Ascending aorta (tissue), 2 donors: ENCODE data around the gene ABHD17A. TPM values are rescaled to one million over a fixed set of nuclear protein-coding genes. Genes with fewer than 3 reads are reported as not detected.

Experiments
- DNase-seq, 2 donors: peaks; one replicate each; pipeline ENCODE4 v3.0.0-alpha.2; 2019; ENCODE audit warnings: low spot score in 2 of 2
- H3K27ac ChIP-seq, 2 donors: fragments of 200-600 bp; sonication (generic); one replicate each; pipeline ENCODE4 v1.5.1; 2016 to 2017; ENCODE audit warnings: mild to moderate bottlenecking in 1 of 2
- H3K27me3 ChIP-seq: fragments of 200-600 bp; sonication (generic); one replicate; pipeline ENCODE4 v1.5.1; 2017
- H3K36me3 ChIP-seq, 2 donors: fragments of 200-600 bp; sonication (generic); one replicate each; pipeline ENCODE4 v1.5.1; 2016
- H3K4me1 ChIP-seq, 2 donors: fragments of 200-600 bp; sonication (generic); one replicate each; pipeline ENCODE4 v1.5.1; 2016 to 2017; ENCODE audit warnings: mild to moderate bottlenecking in 1 of 2
- H3K4me3 ChIP-seq, 2 donors: fragments of 200-600 bp; sonication (generic); one replicate each; pipeline ENCODE4 v1.5.1; 2016 to 2017; ENCODE audit warnings: mild to moderate bottlenecking in 1 of 2
- H3K9me3 ChIP-seq, 2 donors: fragments of 200-600 bp; sonication (generic); one replicate each; pipeline ENCODE4 v1.5.1; 2016
- CTCF ChIP-seq, 3 experiments: fragments of 200-600 bp in 2 of 3; fragments of 450-650 bp in 1 of 3; sonication (generic) in 2 of 3; IDR thresholded peaks; one replicate each; pipeline ENCODE4 v1.5.1; 2016 to 2019; ENCODE audit warnings: antibody characterized with exemption in 3 of 3, mild to moderate bottlenecking in 1 of 3, moderate library complexity in 1 of 3
- intact Hi-C: fragments of 100-400 bp; cut with DNase I; formaldehyde crosslinking; loops from one replicate; pipeline ENCODE4 v1.15.1; 2023
- total RNA-seq: library from RNA; depleted of rRNA; stranded (reverse); fragments of >200 nt; gene quantifications from one replicate; pipeline ENCODE4 v1.1.0, GENCODE V29; 2016

ABHD17A gene
- total RNA-seq, 1 donor from 2014 or later, result 278 TPM

- TF ChIP-seq CTCF (IDR thresholded peaks at IDR 0.05), result no peak
- Histone ChIP-seq H3K27ac (peak within 1 kb of the TSS; percentile 74 to 81), H3K36me3 (no peaks in the 10 kb centered on the region), H3K4me3 (peak within 1 kb of the TSS; percentile 73 to 82), H3K9me3 (no peaks in the 10 kb centered on the region), H3K4me1 (peaks cover 8 to 13% of the 10 kb centered on the region in 2 donors), H3K27me3 (no peaks in the 10 kb centered on the region)
- intact Hi-C loops, result loop anchor here (1.0 to 10.0 kb wide), 3 partner anchors 20 to 110 kb away; partner anchors contain the start of genes ABHD17A and BTBD2
- DNase-seq, result peak; percentile 94 to 99
Observed at GRCh38 chr19:1905110-1905862, 20.0 kb upstream of the ABHD17A start, which contains the start of the genes ADAT3 and SCAMP4. Gene ADAT3 (plus strand): TSS chr19:1905399. CDS start chr19:1912048, 6,649 bp downstream. Gene SCAMP4 (plus strand): TSS chr19:1905399. CDS start chr19:1915020, 9,621 bp downstream.

GRCh38 chr19:1904860-1905109 is 19.5 kb upstream of the ABHD17A start:
- H3K4me3 ChIP-seq, result peak overlapping the region in 1 of 2 donors; percentile 73
- H3K36me3 ChIP-seq, result no peaks in the 10 kb centered on the region
- no peak for TF ChIP-seq CTCF (IDR thresholded peaks at IDR 0.05)
- peaks cover 8 to 13% of the 10 kb centered on the region in 2 donors for H3K4me1 ChIP-seq
- intact Hi-C loops, result loop anchor here (1.0 to 10.0 kb wide), 3 partner anchors 20 to 110 kb away; partner anchors contain the start of genes ABHD17A and BTBD2
- peak overlapping the region; percentile 66 to 81 for H3K27ac ChIP-seq
- no peaks in the 10 kb centered on the region for H3K27me3 ChIP-seq
- H3K9me3 ChIP-seq, result no peaks in the 10 kb centered on the region
- DNase-seq, result no peak

- DNase-seq, result no peak
- Histone ChIP-seq H3K4me1 (peaks cover 8 to 13% of the 10 kb centered on the region in 2 donors), H3K9me3 (no peaks in the 10 kb centered on the region), H3K27me3 (no peaks in the 10 kb centered on the region), H3K36me3 (no peaks in the 10 kb centered on the region), H3K27ac (peak overlapping the region; percentile 68 to 81), H3K4me3 (peak overlapping the region in 1 of 2 donors; percentile 26)
- no peak for TF ChIP-seq CTCF (IDR thresholded peaks at IDR 0.05)
- intact Hi-C loops, result loop anchor here (10.0 kb wide), 1 partner anchor 112 kb away; the partner anchor contains the start of gene BTBD2
Observed at GRCh38 chr19:1902923-1903322, 17.6 kb upstream of the ABHD17A start.

GRCh38 chr19:1901940-1902404 is 16.7 kb upstream of the ABHD17A start:
- Histone ChIP-seq H3K36me3 (no peaks in the 10 kb centered on the region), H3K27me3 (no peaks in the 10 kb centered on the region), H3K9me3 (no peaks in the 10 kb centered on the region), H3K4me1 (peaks cover 8 to 13% of the 10 kb centered on the region in 2 donors), H3K27ac (peak overlapping the region; percentile 3 to 81), H3K4me3 (no peak overlapping the region)
- DNase-seq, result peak in 1 of 2 donors; percentile 43
- intact Hi-C loops, result loop anchor here (10.0 kb wide), 1 partner anchor 113 kb away; the partner anchor contains the start of gene BTBD2
- no peak for TF ChIP-seq CTCF (IDR thresholded peaks at IDR 0.05)

- no peaks in the 10 kb centered on the region for H3K4me1 ChIP-seq
- H3K4me3 ChIP-seq, result no peak overlapping the region
- no peaks in the 10 kb centered on the region for H3K9me3 ChIP-seq
- H3K27me3 ChIP-seq, result no peaks in the 10 kb centered on the region
- TF ChIP-seq CTCF (IDR thresholded peaks at IDR 0.05), result no peak
- H3K36me3 ChIP-seq, result no peaks in the 10 kb centered on the region
- DNase-seq, result no peak
- no peak overlapping the region for H3K27ac ChIP-seq
- intact Hi-C loops, result no loop called here
Observed at GRCh38 chr19:1896508-1896907, 11.2 kb upstream of the ABHD17A start.
